ENCODE data around the gene CXADR.

Gene CXADR

GRCh38 chr21:17607684-17608083 lies 94.8 kb downstream of the CXADR start:
- no peak for DNase-seq (ENCODE audit: low spot score)

DNA sequence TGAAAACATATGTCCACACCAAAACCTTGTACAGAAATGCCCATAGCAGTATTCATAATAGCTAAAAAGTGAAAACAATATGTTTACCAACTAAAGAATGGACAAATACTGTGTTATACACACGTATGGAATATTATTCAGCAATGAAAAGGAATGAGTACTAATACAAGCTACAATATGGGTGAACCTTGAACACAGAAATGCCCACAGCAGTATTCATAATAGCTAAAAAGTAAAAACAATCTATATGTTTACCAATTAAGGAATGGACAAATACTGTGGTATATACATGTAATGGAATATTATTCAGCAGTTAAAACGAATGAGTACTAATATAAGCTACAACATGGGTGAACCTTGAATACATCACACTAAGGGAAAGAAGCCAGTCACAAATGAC lies 96.8 kb downstream of the CXADR start:
- DNase-seq (ENCODE audit: low spot score) = no peak

DNA sequence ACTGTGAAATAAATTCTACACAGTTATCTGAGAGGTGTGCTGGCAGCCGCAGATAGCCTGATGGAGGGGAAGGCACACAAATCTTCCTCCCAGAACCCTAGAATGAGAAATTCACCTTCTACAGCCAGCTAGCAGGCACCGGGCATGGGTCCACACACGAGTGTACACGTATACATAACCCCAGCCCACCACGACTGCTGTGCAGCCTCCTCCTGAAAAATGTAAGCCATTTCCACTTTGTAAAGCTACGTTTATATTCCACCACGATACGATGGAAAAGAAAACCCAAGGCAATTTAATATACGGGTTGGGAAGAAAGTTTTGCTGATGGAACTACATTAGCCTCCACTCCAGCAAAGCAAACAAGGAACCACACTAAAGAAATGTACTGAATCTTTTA lies 98.1 kb downstream of the CXADR start:
- DNase-seq (ENCODE audit: low spot score) = peak; percentile 19

- peak; percentile 75 for DNase-seq (ENCODE audit: low spot score)
These were observed 98.7 kb downstream of the CXADR start for GRCh38 chr21:17611414-17612022.

DNA sequence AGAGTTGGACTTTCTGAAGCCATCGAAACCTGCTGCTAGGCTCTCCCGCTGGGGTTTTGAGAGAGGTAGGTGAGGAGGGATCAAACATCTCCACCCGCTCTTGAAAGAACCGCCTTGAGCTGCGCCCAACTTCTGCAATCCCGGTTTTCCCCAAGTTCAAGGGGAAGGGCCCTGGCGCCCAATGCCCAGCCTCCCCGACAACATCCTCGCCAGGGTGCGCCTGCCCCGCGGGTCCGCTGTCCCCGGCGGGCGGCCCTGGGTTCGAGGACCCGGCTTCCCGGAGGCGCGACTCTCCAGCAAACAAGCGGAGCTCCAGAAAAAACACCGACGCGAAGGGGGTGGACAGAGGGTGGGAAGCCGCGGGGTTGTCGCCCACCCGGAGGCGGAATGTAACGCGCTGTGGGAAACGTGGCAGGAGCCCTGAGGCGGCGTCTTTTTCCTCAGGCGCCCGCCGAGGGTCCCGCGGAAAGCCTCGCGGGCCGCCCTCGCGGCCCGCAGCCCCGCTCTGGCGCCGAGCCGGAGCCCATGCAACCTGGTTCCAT lies 99.3 kb downstream of the CXADR start:
- no peak for DNase-seq (ENCODE audit: low spot score)

GRCh38 chr21:17612565-17613241 lies 99.9 kb downstream of the CXADR start, which contains the start of gene BTG3:
BTG3 (minus strand) TSS chr21:17612901; CDS start chr21:17609144, 3,757 bp downstream.
- DNase-seq (ENCODE audit: low spot score) = peak; percentile 78

GRCh38 chr21:17613242-17613676 lies 100.4 kb downstream of the CXADR start:
- peak; percentile 40 for DNase-seq (ENCODE audit: low spot score)

- DNase-seq (ENCODE audit: low spot score) = no peak
These were observed 104.0 kb downstream of the CXADR start for GRCh38 chr21:17616831-17617230.

DNA sequence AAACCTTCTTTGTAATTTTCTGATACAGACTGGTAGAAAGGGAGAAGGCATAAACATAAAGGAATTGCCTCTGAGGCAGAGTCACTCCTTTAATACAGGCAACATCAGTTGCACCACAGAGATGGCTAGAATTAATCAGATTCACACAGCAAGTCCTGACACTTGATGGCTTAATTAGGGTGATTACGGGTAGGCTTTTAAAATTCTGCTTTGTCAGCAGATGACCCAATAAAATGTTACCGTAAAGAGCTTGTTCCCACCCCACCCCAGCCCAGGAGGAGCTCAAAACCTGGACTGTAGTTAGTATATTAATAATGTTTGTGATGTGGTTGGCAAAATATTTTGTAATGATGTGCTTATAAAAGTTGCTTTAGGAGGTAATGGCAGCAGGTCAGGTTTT lies 109.2 kb downstream of the CXADR start:
- no peak for DNase-seq (ENCODE audit: low spot score)

DNA sequence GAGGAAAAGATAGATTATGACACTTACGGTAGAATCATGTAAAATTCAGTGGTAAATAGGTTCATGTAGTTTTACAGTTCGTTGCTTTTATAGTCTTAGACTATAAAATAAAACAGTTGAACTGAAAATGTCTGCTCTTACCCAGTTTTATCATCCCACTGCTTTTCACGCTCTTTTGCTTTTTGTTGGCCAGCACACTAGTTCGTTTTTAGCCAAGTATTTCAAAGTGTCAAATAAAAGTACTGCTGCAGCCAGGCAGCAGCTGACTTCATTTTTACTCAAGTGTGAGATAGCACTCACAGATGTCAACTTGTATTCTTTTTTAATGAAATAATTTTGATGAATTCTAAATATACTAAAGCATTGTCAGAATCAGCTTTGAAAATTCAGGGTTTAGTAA lies 118.4 kb downstream of the CXADR start:
- no peak for DNase-seq (ENCODE audit: low spot score)

- no peak for DNase-seq (ENCODE audit: low spot score)
These were observed 123.9 kb downstream of the CXADR start for GRCh38 chr21:17636711-17637110.

DNA sequence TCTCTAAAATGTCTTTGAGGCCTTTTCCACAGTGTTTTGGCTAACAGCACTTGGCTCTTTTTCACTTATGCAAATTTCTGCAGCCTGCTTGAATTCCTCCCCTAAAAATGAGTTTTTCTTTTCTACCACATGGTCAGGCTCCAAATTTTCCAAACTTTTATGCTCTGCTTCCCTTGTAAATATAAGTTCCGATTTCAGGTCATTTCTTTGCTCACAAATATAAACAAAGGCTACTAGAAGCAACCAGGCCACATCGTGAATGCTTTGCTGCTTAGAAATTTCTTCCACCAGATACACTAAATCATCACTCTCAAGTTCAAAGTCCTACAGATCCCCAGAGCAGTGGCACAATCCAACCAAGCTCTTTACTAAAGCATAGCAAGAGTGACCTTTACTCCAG lies 128.0 kb downstream of the CXADR start:
- DNase-seq (ENCODE audit: low spot score) = no peak

All from pons (tissue), 1 donor.